HG02642 (cell line): ENCODE results near the gene GPR180.

Source experiments
- ATAC-seq: cut with Tn5 transposase; IDR thresholded peaks from one replicate; pipeline ENCODE4 v1.9.1; 2021; ENCODE audit warnings: mild to moderate bottlenecking; ENCODE audit not compliant: unreplicated experiment, poor library complexity

GPR180 gene

DNA sequence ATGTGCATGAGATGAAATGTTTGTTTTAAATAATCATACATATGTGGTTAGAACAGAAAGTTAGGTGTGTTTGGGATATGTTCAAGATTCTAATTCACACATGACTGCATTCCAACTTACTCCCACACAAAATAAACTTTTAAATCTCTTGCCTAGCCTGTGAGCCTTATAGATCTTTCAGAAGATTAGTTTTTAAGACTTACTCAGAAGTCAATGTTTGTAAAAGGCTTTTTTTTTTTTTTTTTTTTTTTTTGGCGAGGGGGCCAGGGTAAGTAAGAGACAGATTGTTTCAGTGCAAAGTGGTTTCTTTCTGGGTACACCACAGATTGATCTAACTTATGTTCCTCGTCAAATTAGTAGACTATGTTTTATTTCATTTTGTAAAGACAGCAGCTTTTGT lies 39.1 kb downstream of the GPR180 start:
- ATAC-seq, result no peak

DNA sequence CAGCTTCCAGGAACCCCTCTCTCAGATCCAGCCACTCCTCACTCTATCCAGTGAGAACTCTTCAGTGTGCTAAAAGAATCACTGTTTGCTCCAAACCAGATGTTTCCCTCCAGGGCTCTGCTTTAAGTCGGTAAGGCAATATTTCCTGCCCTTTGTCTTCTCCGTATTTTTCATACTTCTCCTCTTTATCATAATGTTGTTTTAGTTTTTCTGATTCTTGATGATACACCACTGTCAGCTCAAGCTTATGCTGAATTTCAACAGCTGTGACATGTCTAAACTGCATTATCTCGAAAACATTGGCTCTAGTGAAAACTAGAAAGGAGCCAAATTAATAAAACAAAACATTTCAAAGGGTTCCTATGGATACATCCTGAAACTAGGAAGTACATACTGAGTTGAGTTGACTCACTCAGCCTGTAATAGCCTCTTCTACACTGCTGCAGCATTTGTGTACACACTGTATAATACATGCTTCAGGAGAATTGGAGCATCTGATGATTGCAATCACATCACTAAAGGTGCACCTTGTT lies 39.8 kb downstream of the GPR180 start:
- ATAC-seq, result no peak

GRCh38 chr13:94646904-94647303 lies 45.2 kb downstream of the GPR180 start:
- ATAC-seq, result peak; percentile 67

GRCh38 chr13:94656176-94656575 lies 54.5 kb downstream of the GPR180 start:
- ATAC-seq, result no peak

GRCh38 chr13:94656766-94657165 lies 55.1 kb downstream of the GPR180 start:
- peak; percentile 87 for ATAC-seq

- peak; percentile 24 for ATAC-seq
Observed at GRCh38 chr13:94657167-94657566, 55.5 kb downstream of the GPR180 start.

GRCh38 chr13:94658926-94659597 lies 57.4 kb downstream of the GPR180 start:
- ATAC-seq, result no peak

GRCh38 chr13:94659598-94659946 lies 57.9 kb downstream of the GPR180 start:
- ATAC-seq, result no peak

GRCh38 chr13:94660695-94661326 lies 59.2 kb downstream of the GPR180 start:
- no peak for ATAC-seq

- ATAC-seq, result no peak
Observed at GRCh38 chr13:94661406-94661805, 59.7 kb downstream of the GPR180 start.

DNA sequence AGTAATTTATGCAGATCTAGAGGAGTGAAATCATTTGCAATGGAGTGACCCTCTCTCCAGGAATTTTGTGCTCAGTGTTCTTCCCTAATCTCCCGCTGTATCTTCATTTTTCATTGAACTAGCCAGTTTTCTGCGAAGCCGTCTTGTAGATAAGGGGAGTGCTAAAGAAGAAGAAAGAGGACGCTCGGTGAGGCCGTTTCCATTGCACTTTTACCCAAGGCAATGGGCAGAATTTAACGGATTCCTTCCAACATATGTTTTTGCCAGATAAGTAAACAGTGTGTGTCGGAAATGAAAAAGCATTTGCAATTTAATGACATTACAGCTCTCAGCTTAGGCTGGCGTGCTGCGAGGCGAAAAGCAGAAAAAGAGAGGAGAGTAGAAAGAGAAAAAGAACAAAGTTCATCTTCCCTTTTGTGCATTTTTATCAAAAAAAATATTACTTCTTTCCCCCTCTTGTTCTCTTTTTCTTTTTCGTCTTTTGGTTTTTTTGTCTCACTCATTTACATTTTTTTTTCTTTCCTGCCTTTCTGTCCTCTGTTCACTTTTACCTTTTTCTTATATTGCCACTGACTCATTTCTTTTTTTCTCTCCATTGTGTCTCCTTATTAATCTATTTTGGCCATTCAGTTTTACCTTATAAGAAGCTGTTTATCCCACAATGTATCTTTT lies 60.8 kb downstream of the GPR180 start:
- ATAC-seq, result no peak

- ATAC-seq, result no peak
Observed at GRCh38 chr13:94664889-94665288, 63.2 kb downstream of the GPR180 start.

DNA sequence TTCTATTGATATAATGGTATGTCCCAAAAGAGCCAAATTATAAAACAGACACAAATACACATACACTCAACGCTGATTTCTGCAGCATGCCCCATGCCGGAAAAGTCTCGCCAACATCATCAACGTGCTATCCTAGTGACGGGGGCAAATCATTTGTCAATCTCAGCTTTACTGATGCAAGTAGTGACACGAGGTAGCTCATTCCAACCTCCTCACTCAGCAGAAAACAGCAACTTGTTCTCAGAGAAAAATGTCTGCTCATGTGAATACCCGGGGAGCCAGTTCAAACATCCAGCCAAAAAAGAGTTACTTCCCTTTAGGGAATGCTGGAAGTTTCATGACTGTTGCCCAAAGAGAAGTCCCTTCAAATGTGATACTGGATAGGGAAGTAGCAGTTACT lies 64.4 kb downstream of the GPR180 start:
- no peak for ATAC-seq

DNA sequence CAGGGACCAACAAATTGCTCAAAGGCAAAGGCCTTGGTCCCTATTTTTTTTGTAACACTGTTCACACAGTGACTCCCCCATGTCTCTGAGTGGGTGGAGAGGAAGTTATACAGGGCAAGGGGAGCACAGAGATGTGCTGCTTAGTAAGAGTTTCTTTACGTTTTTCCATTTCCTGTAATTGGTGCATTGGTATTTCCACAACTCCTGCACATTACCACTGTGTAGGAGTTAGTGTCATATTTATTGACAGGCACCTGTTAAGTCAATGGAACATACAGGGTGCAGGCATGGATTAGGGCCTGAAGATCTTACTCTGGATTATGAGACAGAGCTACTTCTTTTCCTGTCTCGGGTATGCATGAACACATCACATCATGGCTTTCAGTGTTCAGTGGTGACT lies 65.5 kb downstream of the GPR180 start:
- no peak for ATAC-seq

DNA sequence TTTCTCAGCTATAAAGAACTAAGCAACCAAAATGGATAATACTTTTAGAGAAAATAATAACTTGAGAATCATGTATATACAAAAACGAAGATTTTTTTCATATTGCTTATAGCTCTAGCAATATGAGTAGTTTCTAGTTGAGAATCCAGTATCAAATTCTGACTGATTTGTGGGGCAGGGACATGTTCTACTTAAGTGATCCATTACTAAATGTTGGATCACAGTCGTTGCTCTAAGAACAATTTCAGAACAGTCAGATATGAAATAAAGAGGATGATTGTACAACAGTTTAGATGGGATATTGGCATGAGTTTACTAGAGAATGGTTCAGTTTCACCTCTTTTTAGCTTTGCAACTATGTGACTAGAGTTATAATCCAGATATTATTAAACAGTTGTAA lies 70.7 kb downstream of the GPR180 start:
- no peak for ATAC-seq

- no peak for ATAC-seq
Observed at GRCh38 chr13:94673851-94674250, 72.2 kb downstream of the GPR180 start.

DNA sequence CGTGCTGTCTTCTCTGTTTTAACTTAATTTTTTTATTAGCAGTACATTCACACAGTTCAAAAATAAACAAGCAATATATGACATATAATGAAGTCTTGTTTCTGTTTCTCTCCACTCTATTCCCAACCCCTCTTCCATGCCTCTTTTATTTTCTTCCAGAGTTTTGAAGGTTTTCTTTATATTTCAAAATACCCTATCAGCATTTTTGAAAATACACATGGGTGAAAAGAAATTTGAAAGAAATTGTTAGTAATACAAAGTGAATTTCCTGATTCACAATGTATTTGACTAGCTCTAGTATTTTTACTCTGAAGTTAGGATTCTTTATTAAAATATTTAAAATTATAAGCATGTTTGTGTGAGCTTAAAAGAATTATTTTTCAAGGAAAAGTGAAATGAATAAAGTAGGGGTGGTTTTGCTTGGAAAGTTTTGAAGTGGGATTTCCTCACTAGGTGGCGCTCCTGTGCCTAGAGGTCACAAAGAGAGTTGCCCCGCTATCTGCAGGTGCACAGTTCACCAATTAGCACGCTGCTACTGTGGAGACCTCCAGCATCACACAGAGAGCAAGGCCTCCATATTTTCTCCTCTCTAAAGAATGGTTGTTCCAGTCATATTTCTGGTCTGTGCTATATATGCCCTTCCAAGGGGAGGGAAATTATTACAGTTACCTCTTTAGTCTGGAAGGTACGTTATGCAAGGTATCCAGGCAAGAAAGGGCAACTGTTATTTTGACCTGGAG lies 73.1 kb downstream of the GPR180 start:
- peak; percentile 69 for ATAC-seq

DNA sequence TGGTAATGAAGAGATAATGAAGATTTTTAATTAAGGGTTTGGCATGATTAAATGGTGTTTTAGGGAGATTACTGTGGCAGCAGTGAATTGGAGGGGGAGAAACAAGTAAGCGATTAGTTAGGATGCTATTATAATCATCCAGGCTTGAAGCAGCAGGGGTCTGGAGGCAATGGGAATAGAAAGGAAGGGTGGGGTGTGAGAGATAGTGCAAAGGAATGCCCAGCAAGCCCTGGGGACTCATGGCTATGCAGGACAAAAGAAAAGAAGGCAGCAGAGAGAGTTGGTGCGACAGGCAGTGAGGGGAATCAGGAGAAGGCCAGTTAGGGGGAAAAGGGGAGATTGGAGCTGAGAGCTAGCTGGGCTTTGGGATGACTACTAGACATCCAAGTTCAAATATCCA lies 76.1 kb downstream of the GPR180 start:
- no peak for ATAC-seq

GRCh38 chr13:94678845-94679244 lies 77.2 kb downstream of the GPR180 start:
- no peak for ATAC-seq

- no peak for ATAC-seq
Observed at GRCh38 chr13:94679614-94680013, 78.0 kb downstream of the GPR180 start.

DNA sequence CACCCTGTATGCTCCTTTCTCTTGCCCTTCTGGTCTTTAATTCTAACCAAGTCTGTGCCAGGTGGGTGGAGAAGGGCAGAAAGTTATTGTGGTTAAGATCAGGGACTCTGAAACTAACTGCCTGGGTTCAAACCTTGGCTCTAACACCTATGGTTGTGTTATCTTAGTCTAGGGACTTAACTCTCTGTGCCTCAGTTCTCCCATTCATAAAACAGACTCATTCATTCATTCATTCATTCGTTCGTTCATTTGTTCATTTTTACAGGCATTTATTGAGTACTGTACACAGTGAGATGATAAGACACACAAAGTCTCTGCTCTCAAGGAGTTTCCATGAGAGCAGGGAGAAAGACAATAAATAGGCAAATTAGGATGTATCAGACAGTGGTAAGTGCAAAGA lies 80.6 kb downstream of the GPR180 start:
- ATAC-seq, result no peak
